HG03521 (cell line): ENCODE data around the gene PLA2G2F.

Source experiments
- ATAC-seq: cut with Tn5 transposase; IDR thresholded peaks from one replicate; pipeline ENCODE4 v1.9.1; 2021; ENCODE audit warnings: mild to moderate bottlenecking, moderate library complexity; ENCODE audit not compliant: unreplicated experiment

PLA2G2F gene

GRCh38 chr1:20142001-20142710, 3.0 kb downstream of the PLA2G2F start:
- ATAC-seq: no peak

- ATAC-seq: no peak
Observed at GRCh38 chr1:20143318-20143717, 4.2 kb downstream of the PLA2G2F start.

- no peak for ATAC-seq
Observed at GRCh38 chr1:20143734-20144565, 4.8 kb downstream of the PLA2G2F start.

GRCh38 chr1:20147846-20148570, 8.9 kb downstream of the PLA2G2F start:
- no peak for ATAC-seq

GRCh38 chr1:20148571-20149500, 9.7 kb downstream of the PLA2G2F start:
- ATAC-seq: no peak

- no peak for ATAC-seq
Observed at GRCh38 chr1:20149601-20150325, 10.6 kb downstream of the PLA2G2F start.

GRCh38 chr1:20150326-20150705, 11.2 kb downstream of the PLA2G2F start:
- ATAC-seq: no peak

- ATAC-seq: no peak
Observed at GRCh38 chr1:20150969-20151368, 11.8 kb downstream of the PLA2G2F start.

- ATAC-seq: no peak
Observed at GRCh38 chr1:20151906-20152598, 12.9 kb downstream of the PLA2G2F start.

GRCh38 chr1:20152599-20152930, 13.4 kb downstream of the PLA2G2F start:
- no peak for ATAC-seq

GRCh38 chr1:20153000-20153418, 13.9 kb downstream of the PLA2G2F start:
- ATAC-seq: no peak

- no peak for ATAC-seq
Observed at GRCh38 chr1:20154301-20154831, 15.2 kb downstream of the PLA2G2F start.

- no peak for ATAC-seq
Observed at GRCh38 chr1:20158358-20159070, 19.4 kb downstream of the PLA2G2F start.

- no peak for ATAC-seq
Observed at GRCh38 chr1:20160034-20160433, 20.9 kb downstream of the PLA2G2F start.

GRCh38 chr1:20164694-20165202, 25.6 kb downstream of the PLA2G2F start:
- no peak for ATAC-seq

GRCh38 chr1:20165522-20165951, 26.4 kb downstream of the PLA2G2F start:
- no peak for ATAC-seq

GRCh38 chr1:20166051-20166450, 26.9 kb downstream of the PLA2G2F start:
- ATAC-seq: no peak

- no peak for ATAC-seq
Observed at GRCh38 chr1:20167126-20167525, 28.0 kb downstream of the PLA2G2F start.
